Measurements from ENCODE around the gene TPMT. TPM values are rescaled to one million over a fixed set of nuclear protein-coding genes. Genes with fewer than 3 reads are reported as not detected.

The TPMT gene
- total and polyA plus RNA-seq, 2 of the 13 experiments (the other 11 are each of a cell fraction or from before 2014, with no cell fraction given), result 11.1 to 22.8 TPM

GRCh38 chr6:18154507-18155149 lies at the start of gene TPMT (continued):
- TF ChIP-seq ETS1 (CRISPR knock-in tag; IDR thresholded peaks at IDR 0.05) (no peak), ZNF280D (CRISPR knock-in tag; IDR thresholded peaks at IDR 0.05) (0 out of 2 replicates have a peak, but pooled peaks have one; percentile 61), ZNF607 (CRISPR knock-in tag; IDR thresholded peaks at IDR 0.05; ENCODE audit: borderline replicate concordance) (0 out of 2 replicates have a peak, but pooled peaks have one; percentile 69), SAP130 (CRISPR knock-in tag; IDR thresholded peaks at IDR 0.05; ENCODE audit: low read depth) (peak; percentile 79), RBAK (CRISPR knock-in tag; IDR thresholded peaks at IDR 0.05) (no peak), SRSF4 (IDR thresholded peaks at IDR 0.05; ENCODE audit: low read depth, low read length, poor library complexity, severe bottlenecking) (no peak), ZNF367 (CRISPR knock-in tag; IDR thresholded peaks at IDR 0.05; ENCODE audit: borderline replicate concordance) (no peak), KLF12 (CRISPR knock-in tag; IDR thresholded peaks at IDR 0.05; ENCODE audit: borderline replicate concordance) (no peak), DNMT1 (CRISPR knock-in tag; IDR thresholded peaks at IDR 0.05) (no peak), GRHL1 (CRISPR knock-in tag; conservative IDR thresholded peaks at IDR 0.05) (no peak), DNMT3B (CRISPR knock-in tag; conservative IDR thresholded peaks at IDR 0.05) (no peak; the same call in 1 of the 2 replicates), ZNF788 (CRISPR knock-in tag; IDR thresholded peaks at IDR 0.05; ENCODE audit: borderline replicate concordance) (peak; percentile 58; the same call in 1 of the 2 replicates), SRF (IDR thresholded peaks at IDR 0.05; ENCODE audit: low read depth, low read length) (no peak), ZFAT (CRISPR knock-in tag; conservative IDR thresholded peaks at IDR 0.05) (no peak), ZNF746 (CRISPR knock-in tag; IDR thresholded peaks at IDR 0.05) (no peak; the same call in 1 of the 2 replicates), ZSCAN5A (CRISPR knock-in tag; IDR thresholded peaks at IDR 0.05; ENCODE audit: borderline replicate concordance) (no peak), ZBTB25 (CRISPR knock-in tag; IDR thresholded peaks at IDR 0.05) (no peak), ZNF792 (CRISPR knock-in tag; IDR thresholded peaks at IDR 0.05) (0 out of 2 replicates have a peak, but pooled peaks have one; percentile 65), MATR3 (CRISPR knock-in tag; IDR thresholded peaks at IDR 0.05) (no peak), ZNF207 (IDR thresholded peaks at IDR 0.05; ENCODE audit: borderline replicate concordance) (no peak), MXI1 (IDR thresholded peaks at IDR 0.05; ENCODE audit: borderline replicate concordance, low read depth, low read length) (0 out of 3 replicates have a peak, but pooled peaks have one; percentile 40), ZNF264 (CRISPR knock-in tag; IDR thresholded peaks at IDR 0.05) (no peak)

Measured in HepG2 (cell line).